Spleen (tissue), 13 donors: ENCODE data around the gene KIF2B. TPM values are rescaled to one million over a fixed set of nuclear protein-coding genes. Genes with fewer than 3 reads are reported as not detected.

Experiments
- DNase-seq: peaks from one replicate; pipeline ENCODE4 v3.0.0-alpha.2; 2020
- H3K27ac ChIP-seq, 8 donors: fragments of 200-600 bp; sonication (generic) in 7 of 8; 1 replicate in 4 of 8; 2 replicates in 4 of 8; pipeline versions ENCODE4 v1.5.0 to v1.8.0; 2016 to 2021; ENCODE audit warnings: inconsistent platforms in 4 of 8, mild to moderate bottlenecking in 4 of 8, moderate library complexity in 1 of 8
- H3K27me3 ChIP-seq, 7 donors: fragments of 200-600 bp; sonication (generic) in 6 of 7; replicated peaks in 1 of 7; 1 replicate in 4 of 7; 2 replicates in 3 of 7; pipeline versions ENCODE4 v1.5.0 to v1.8.0; 2016 to 2021; ENCODE audit warnings: inconsistent platforms in 3 of 7, mild to moderate bottlenecking in 1 of 7
- H3K36me3 ChIP-seq, 6 donors: fragments of 200-600 bp; sonication (generic) in 5 of 6; 1 replicate in 4 of 6; 2 replicates in 2 of 6; pipeline versions ENCODE4 v1.5.0 to v1.8.0; 2016 to 2021; ENCODE audit warnings: inconsistent platforms in 2 of 6
- H3K4me1 ChIP-seq, 6 donors: fragments of 200-600 bp; sonication (generic) in 5 of 6; 1 replicate in 3 of 6; 2 replicates in 3 of 6; pipeline versions ENCODE4 v1.5.0 to v1.8.0; 2016 to 2021; ENCODE audit warnings: inconsistent platforms in 3 of 6
- H3K4me3 ChIP-seq, 8 donors: fragments of 200-600 bp; sonication (generic) in 7 of 8; 1 replicate in 4 of 8; 2 replicates in 4 of 8; pipeline versions ENCODE4 v1.5.0 to v1.8.0; 2016 to 2021; ENCODE audit warnings: inconsistent platforms in 4 of 8, mild to moderate bottlenecking in 4 of 8, moderate library complexity in 2 of 8
- H3K9me3 ChIP-seq, 8 donors: fragments of 200-600 bp; sonication (generic) in 7 of 8; 1 replicate in 4 of 8; 2 replicates in 4 of 8; pipeline versions ENCODE4 v1.5.0 to v1.8.0; 2016 to 2021; ENCODE audit warnings: inconsistent platforms in 4 of 8
- CTCF ChIP-seq, 11 experiments: fragments of 200-600 bp in 7 of 11; fragments of 450-650 bp in 4 of 11; sonication (generic) in 4 of 11; IDR thresholded peaks in 8 of 11; conservative IDR thresholded peaks in 3 of 11; 1 replicate in 7 of 11; 2 replicates in 4 of 11; pipeline versions ENCODE4 v1.4.0 to v1.8.0; 2016 to 2021; ENCODE audit warnings: antibody characterized with exemption in 11 of 11, inconsistent platforms in 4 of 11, mild to moderate bottlenecking in 1 of 11
- POLR2A ChIP-seq, 3 donors: fragments of 450-650 bp; IDR thresholded peaks; one replicate each; pipeline ENCODE4 v1.5.1; 2017; ENCODE audit warnings: antibody characterized with exemption in 3 of 3, mild to moderate bottlenecking in 1 of 3
- POLR2AphosphoS5 ChIP-seq, 3 donors: sonication (generic); formaldehyde crosslinking; IDR thresholded peaks; one replicate each; pipeline ENCODE4 v1.5.1; 2017; ENCODE audit warnings: antibody characterized with exemption in 3 of 3
- WGBS, 5 donors: extraction: QIAGEN DNeasy Blood & Tissue Kit in 3 of 5; methylation state at CpG; one replicate each; pipeline versions ENCODE4 v1.1.5 to v1.1.7; 2013 to 2018; 5-methylcytosine and 5-hydroxymethylcytosine counted together
- intact Hi-C: fragments of 100-400 bp; cut with DNase I; formaldehyde crosslinking; loops from one replicate; pipeline ENCODE4 v1.15.0; 2023; ENCODE audit warnings: low total_unique reads
- long read RNA-seq, 2 donors: transcript quantifications; one replicate each; lab custom pipeline, GENCODE V29; 2026
- polyA plus RNA-seq, 3 donors: library from polyadenylated mRNA; stranded (reverse); fragments of 200-250 nt; gene quantifications; one replicate each; pipeline ENCODE4 v1.2.1, GENCODE V29; 2013
- total RNA-seq, 7 donors: library from RNA; depleted of rRNA in 3 of 7; stranded (reverse); fragments of >200 nt in 3 of 7; fragmentation: NEBNext Ultra II Directional in 4 of 7; extraction: Animal tissue kit (Norgen Biotek cat#: 25700) in 4 of 7; gene quantifications; one replicate each; pipeline versions ENCODE4 v1.1.0 to v1.2.1, GENCODE V29; 2016 to 2021
- donor health status: healthy with polysubstance abuse.
- donor health status: DM: no; HTN: no; CAD: no; lungs with moderate emphysema.
- donor health status: DM: no; HTN: no; CAD: no.
- donor health status: Bipolar disorder and iron deficiency.
- donor health status: healthy.
- donor health status: DM: no; HTN: no; CAD: no.
- donor health status: DM: yes; HTN: yes; CAD: no.

The KIF2B gene
- total RNA-seq (not detected), polyA plus RNA-seq (not detected)
- long read RNA-seq, donor 1: 0 reads
- long read RNA-seq, donor 2: 0 reads

- intact Hi-C loops: no loop called here
- DNase-seq: no peak
- Histone ChIP-seq H3K27ac (no peak within 1 kb of the TSS), H3K4me1 (no peaks in the 10 kb centered on the region), H3K36me3 (no peaks in the 10 kb centered on the region), H3K27me3 (no peaks in the 10 kb centered on the region), H3K9me3 (peaks cover 0 to 21% (median 9%) of the 10 kb centered on the region in 8 donors), H3K4me3 (no peak within 1 kb of the TSS)
- no peak for TF ChIP-seq POLR2AphosphoS5 (IDR thresholded peaks at IDR 0.05)
- no peak for TF ChIP-seq CTCF (IDR thresholded peaks at IDR 0.05 in 8 of 11, conservative IDR thresholded peaks at IDR 0.05 in 3 of 11)
- TF ChIP-seq POLR2A (IDR thresholded peaks at IDR 0.05): no peak
- WGBS, 5 donors: 86 to 90% (median 88%) methylated on average over 17 of the region's 17 CpGs
Observed at GRCh38 chr17:53822764-53823163, at the start of gene KIF2B. Gene KIF2B, plus strand, starts transcription at chr17:53822927. Its CDS starts 107 bp downstream, at chr17:53823034.

GRCh38 chr17:53780320-53780719 lies 42.4 kb upstream of the KIF2B start:
- H3K27me3 ChIP-seq: no peaks in the 10 kb centered on the region
- H3K4me3 ChIP-seq: no peak overlapping the region
- intact Hi-C loops: no loop called here
- H3K9me3 ChIP-seq: peaks cover 0 to 16% (median 3%) of the 10 kb centered on the region in 8 donors
- TF ChIP-seq POLR2A (IDR thresholded peaks at IDR 0.05) (no peak), POLR2AphosphoS5 (IDR thresholded peaks at IDR 0.05) (no peak)
- no peak overlapping the region for H3K27ac ChIP-seq
- no peak for DNase-seq
- WGBS, 5 donors: 57 to 92% (median 71%) methylated on average over 1 to 2 of the region's 2 CpGs; no CpG with 5 or more reads in 1 of the 5 donors
- no peaks in the 10 kb centered on the region for H3K36me3 ChIP-seq
- no peaks in the 10 kb centered on the region for H3K4me1 ChIP-seq

- Histone ChIP-seq H3K27me3 (no peaks in the 10 kb centered on the region), H3K4me1 (no peaks in the 10 kb centered on the region), H3K9me3 (peaks cover 0 to 10% (median 0%) of the 10 kb centered on the region in 8 donors), H3K36me3 (no peaks in the 10 kb centered on the region), H3K27ac (no peak overlapping the region), H3K4me3 (no peak overlapping the region)
- intact Hi-C loops: no loop called here
- DNase-seq: no peak
- 69 to 92% (median 81%) methylated on average over 4 to 6 of the region's 6 CpGs for WGBS, 5 donors
- TF ChIP-seq POLR2AphosphoS5 (IDR thresholded peaks at IDR 0.05) (no peak), POLR2A (IDR thresholded peaks at IDR 0.05) (no peak), CTCF (IDR thresholded peaks at IDR 0.05 in 8 of 11, conservative IDR thresholded peaks at IDR 0.05 in 3 of 11) (no peak)
Observed at GRCh38 chr17:53791551-53791950, 31.2 kb upstream of the KIF2B start.

GRCh38 chr17:53792451-53792850 lies 30.3 kb upstream of the KIF2B start:
- no peak for DNase-seq
- Histone ChIP-seq H3K36me3 (no peaks in the 10 kb centered on the region), H3K27me3 (no peaks in the 10 kb centered on the region), H3K4me1 (no peaks in the 10 kb centered on the region), H3K9me3 (peaks cover 0 to 10% (median 0%) of the 10 kb centered on the region in 8 donors), H3K27ac (no peak overlapping the region), H3K4me3 (no peak overlapping the region)
- TF ChIP-seq POLR2A (IDR thresholded peaks at IDR 0.05) (no peak), CTCF (IDR thresholded peaks at IDR 0.05 in 8 of 11, conservative IDR thresholded peaks at IDR 0.05 in 3 of 11) (no peak), POLR2AphosphoS5 (IDR thresholded peaks at IDR 0.05) (no peak)
- intact Hi-C loops: no loop called here
- WGBS, 5 donors: 80 to 95% (median 86%) methylated on average over 4 to 5 of the region's 5 CpGs
